ENCODE measurements around the gene GLYATL2.

The GLYATL2 gene

GRCh38 chr11:58844361-58845005 lies at the start of gene GLYATL2:
TSS of gene GLYATL2 (minus strand) at chr11:58844704. CDS start at chr11:58839612, 5,092 bp downstream.
- DNase-seq: no peak

- DNase-seq: no peak
These were observed 49.4 kb upstream of the GLYATL2 start for GRCh38 chr11:58893899-58894298.

GRCh38 chr11:58888579-58888978 lies 44.1 kb upstream of the GLYATL2 start:
- DNase-seq: no peak

GRCh38 chr11:58887452-58887851 lies 42.9 kb upstream of the GLYATL2 start:
- DNase-seq: no peak

- no peak for DNase-seq
These were observed 36.1 kb upstream of the GLYATL2 start for GRCh38 chr11:58880625-58881024.

- DNase-seq: no peak
These were observed 35.7 kb upstream of the GLYATL2 start for GRCh38 chr11:58880166-58880565.

GRCh38 chr11:58867556-58867955 lies 23.1 kb upstream of the GLYATL2 start:
- no peak for DNase-seq

- no peak for DNase-seq
These were observed 22.3 kb upstream of the GLYATL2 start for GRCh38 chr11:58866788-58867187.

GRCh38 chr11:58864335-58864734 lies 19.8 kb upstream of the GLYATL2 start:
- DNase-seq: no peak

- no peak for DNase-seq
These were observed 19.2 kb upstream of the GLYATL2 start for GRCh38 chr11:58863697-58864096.

- no peak for DNase-seq
These were observed 17.0 kb upstream of the GLYATL2 start for GRCh38 chr11:58861533-58861932.

GRCh38 chr11:58856806-58857205 lies 12.3 kb upstream of the GLYATL2 start:
- no peak for DNase-seq

- DNase-seq: no peak
These were observed 882 bp upstream of the GLYATL2 start for GRCh38 chr11:58845386-58845785.

GRCh38 chr11:58837707-58838388 lies 6.7 kb downstream of the GLYATL2 start:
- DNase-seq: no peak

- DNase-seq: no peak
These were observed 12.4 kb downstream of the GLYATL2 start for GRCh38 chr11:58832056-58832645.

- no peak for DNase-seq
These were observed 13.7 kb downstream of the GLYATL2 start for GRCh38 chr11:58830673-58831301.

- DNase-seq: no peak
These were observed 14.7 kb downstream of the GLYATL2 start for GRCh38 chr11:58829786-58830185.

- DNase-seq: no peak
These were observed 30.8 kb downstream of the GLYATL2 start for GRCh38 chr11:58813693-58814092.

GRCh38 chr11:58811499-58811898 lies 33.0 kb downstream of the GLYATL2 start:
- DNase-seq: no peak

GRCh38 chr11:58807343-58807742 lies 37.2 kb downstream of the GLYATL2 start:
- no peak for DNase-seq

GRCh38 chr11:58805065-58805464 lies 39.4 kb downstream of the GLYATL2 start:
- DNase-seq: no peak

GRCh38 chr11:58801974-58802545 lies 42.4 kb downstream of the GLYATL2 start:
- DNase-seq: no peak

GRCh38 chr11:58801302-58801701 lies 43.2 kb downstream of the GLYATL2 start:
- DNase-seq: no peak

GRCh38 chr11:58796333-58796732 lies 48.2 kb downstream of the GLYATL2 start:
- no peak for DNase-seq

Measured in NCI-H1436 treated with DMSO at 0.1 percent for 48 hours (cell line).